Tibial nerve (tissue), 4 donors: Measurements from ENCODE around the gene SCT.

ENCODE experiments used
- CTCF ChIP-seq, 5 experiments: fragments of 200-600 bp in 3 of 5; fragments of 450-650 bp in 2 of 5; sonication (generic) in 3 of 5; IDR thresholded peaks; one replicate each; pipeline ENCODE4 v1.5.1; 2016 to 2019; ENCODE audit warnings: antibody characterized with exemption in 5 of 5, mild to moderate bottlenecking in 3 of 5, moderate library complexity in 2 of 5
- EP300 ChIP-seq, 2 donors: sonication (generic); formaldehyde crosslinking; IDR thresholded peaks; one replicate each; pipeline ENCODE4 v1.6.1; 2017; ENCODE audit warnings: antibody characterized with exemption in 2 of 2, mild to moderate bottlenecking in 1 of 2
- POLR2A ChIP-seq, 2 donors: fragments of 450-650 bp; IDR thresholded peaks; one replicate each; pipeline ENCODE4 v1.6.1; 2017; ENCODE audit warnings: antibody characterized with exemption in 2 of 2, mild to moderate bottlenecking in 2 of 2, moderate library complexity in 2 of 2

GRCh38 chr11:635945-636510, 9.0 kb upstream of the SCT start:
- no peak for TF ChIP-seq CTCF (IDR thresholded peaks at IDR 0.05)
- TF ChIP-seq POLR2A (IDR thresholded peaks at IDR 0.05) = no peak
- no peak for TF ChIP-seq EP300 (IDR thresholded peaks at IDR 0.05)
